Mucosa of rectum (tissue), 2 donors: ENCODE measurements around the gene ENKUR.
A peak's percentile ranks its signal among the peaks of the same experiment; 100 is the strongest.

ENCODE experiments used
- H3K27ac ChIP-seq, 2 donors: one replicate each; pipeline ENCODE4 v1.7.0; 2013; ENCODE audit warnings: inconsistent platforms in 2 of 2, low read depth in 2 of 2, low read length in 2 of 2
- H3K27me3 ChIP-seq, 2 donors: one replicate each; pipeline ENCODE4 v1.7.0; 2013; ENCODE audit warnings: low read length in 2 of 2; ENCODE audit not compliant: control insufficient read depth in 2 of 2, insufficient read depth in 2 of 2
- H3K36me3 ChIP-seq, 2 donors: one replicate each; pipeline ENCODE4 v1.7.0; 2013; ENCODE audit warnings: low read length in 2 of 2; ENCODE audit not compliant: control insufficient read depth in 2 of 2, insufficient read depth in 2 of 2
- H3K4me1 ChIP-seq, 2 donors: one replicate each; pipeline ENCODE4 v1.7.0; 2013; ENCODE audit warnings: low read length in 2 of 2, mild to moderate bottlenecking in 1 of 2; ENCODE audit not compliant: control insufficient read depth in 2 of 2, insufficient read depth in 2 of 2
- H3K4me3 ChIP-seq, 2 donors: one replicate each; pipeline ENCODE4 v1.7.0; 2013; ENCODE audit warnings: low read length in 2 of 2
- H3K9ac ChIP-seq, 2 donors: one replicate each; pipeline ENCODE4 v1.7.0; 2013; ENCODE audit warnings: low read length in 2 of 2, low read depth in 1 of 2, mild to moderate bottlenecking in 1 of 2
- H3K9me3 ChIP-seq, 2 donors: one replicate each; pipeline ENCODE4 v1.7.0; 2013; ENCODE audit warnings: low read length in 2 of 2; ENCODE audit not compliant: control insufficient read depth in 2 of 2
- donor health status: healthy.
- donor health status: Normal muscosa, but diverticular disease.

Gene ENKUR

GRCh38 chr10:25015828-25016375 is at the start of gene ENKUR:
Gene ENKUR (minus strand): TSS chr10:25016158. CDS start chr10:25015936, 222 bp downstream.
- Histone ChIP-seq H3K9ac (peak within 1 kb of the TSS; percentile 88 to 90), H3K9me3 (no peaks in the 10 kb centered on the region), H3K4me1 (peaks cover 8 to 12% of the 10 kb centered on the region in 2 donors), H3K27me3 (no peaks in the 10 kb centered on the region), H3K27ac (peak within 1 kb of the TSS; percentile 95 to 96), H3K36me3 (no peaks in the 10 kb centered on the region), H3K4me3 (peak within 1 kb of the TSS; percentile 95 to 100)

GRCh38 chr10:25064401-25064800 is 48.4 kb upstream of the ENKUR start:
- no peak overlapping the region for H3K9ac ChIP-seq
- H3K9me3 ChIP-seq: no peaks in the 10 kb centered on the region
- H3K36me3 ChIP-seq: no peaks in the 10 kb centered on the region
- no peak overlapping the region for H3K27ac ChIP-seq
- no peaks in the 10 kb centered on the region for H3K27me3 ChIP-seq
- H3K4me3 ChIP-seq: no peak overlapping the region
- H3K4me1 ChIP-seq: peaks cover 0 to 19% of the 10 kb centered on the region in 2 donors

- H3K36me3 ChIP-seq: no peaks in the 10 kb centered on the region
- H3K27ac ChIP-seq: no peak overlapping the region
- peaks cover 0 to 20% of the 10 kb centered on the region in 2 donors for H3K4me1 ChIP-seq
These were observed 47.7 kb upstream of the ENKUR start for GRCh38 chr10:25063644-25064043.

GRCh38 chr10:25063157-25063556 is 47.2 kb upstream of the ENKUR start:
- no peak overlapping the region for H3K9ac ChIP-seq
- no peaks in the 10 kb centered on the region for H3K9me3 ChIP-seq
- H3K27ac ChIP-seq: no peak overlapping the region
- no peaks in the 10 kb centered on the region for H3K36me3 ChIP-seq
- H3K4me1 ChIP-seq: peaks cover 0 to 20% of the 10 kb centered on the region in 2 donors
- no peaks in the 10 kb centered on the region for H3K27me3 ChIP-seq
- H3K4me3 ChIP-seq: no peak overlapping the region

More at GRCh38 chr10:25063644-25064043, 47.7 kb upstream of the ENKUR start:
- H3K27me3 ChIP-seq: no peaks in the 10 kb centered on the region
- no peaks in the 10 kb centered on the region for H3K9me3 ChIP-seq
- no peak overlapping the region for H3K9ac ChIP-seq
- no peak overlapping the region for H3K4me3 ChIP-seq

- Histone ChIP-seq H3K4me3 (peak overlapping the region; percentile 61 to 63), H3K4me1 (peaks cover 0 to 20% of the 10 kb centered on the region in 2 donors), H3K9ac (peak overlapping the region; percentile 36 to 62), H3K27ac (peak overlapping the region; percentile 74 to 85), H3K36me3 (no peaks in the 10 kb centered on the region), H3K27me3 (no peaks in the 10 kb centered on the region), H3K9me3 (no peaks in the 10 kb centered on the region)
These were observed 45.9 kb upstream of the ENKUR start for GRCh38 chr10:25061711-25062449.

GRCh38 chr10:25061125-25061524 is 45.2 kb upstream of the ENKUR start:
- Histone ChIP-seq H3K36me3 (no peaks in the 10 kb centered on the region), H3K4me3 (no peak overlapping the region), H3K9me3 (no peaks in the 10 kb centered on the region), H3K9ac (no peak overlapping the region), H3K4me1 (peaks cover 0 to 20% of the 10 kb centered on the region in 2 donors), H3K27me3 (no peaks in the 10 kb centered on the region), H3K27ac (peak overlapping the region; percentile 74 to 85)

GRCh38 chr10:25059990-25060389 is 44.0 kb upstream of the ENKUR start:
- Histone ChIP-seq H3K27me3 (no peaks in the 10 kb centered on the region), H3K4me3 (no peak overlapping the region), H3K4me1 (peaks cover 0 to 20% of the 10 kb centered on the region in 2 donors), H3K9ac (no peak overlapping the region), H3K27ac (peak overlapping the region; percentile 28 to 35), H3K36me3 (no peaks in the 10 kb centered on the region), H3K9me3 (no peaks in the 10 kb centered on the region)

GRCh38 chr10:25057886-25058285 is 41.9 kb upstream of the ENKUR start:
- H3K27me3 ChIP-seq: no peaks in the 10 kb centered on the region
- H3K9me3 ChIP-seq: no peaks in the 10 kb centered on the region
- peaks cover 0 to 20% of the 10 kb centered on the region in 2 donors for H3K4me1 ChIP-seq
- no peak overlapping the region for H3K4me3 ChIP-seq
- H3K36me3 ChIP-seq: no peaks in the 10 kb centered on the region
- no peak overlapping the region for H3K9ac ChIP-seq
- no peak overlapping the region for H3K27ac ChIP-seq

- Histone ChIP-seq H3K9ac (no peak overlapping the region), H3K27me3 (no peaks in the 10 kb centered on the region), H3K4me1 (peaks cover 0 to 14% of the 10 kb centered on the region in 2 donors), H3K9me3 (no peaks in the 10 kb centered on the region), H3K27ac (no peak overlapping the region), H3K4me3 (no peak overlapping the region), H3K36me3 (no peaks in the 10 kb centered on the region)
These were observed 40.8 kb upstream of the ENKUR start for GRCh38 chr10:25056726-25057125.

GRCh38 chr10:25052012-25052411 is 36.1 kb upstream of the ENKUR start:
- Histone ChIP-seq H3K9me3 (no peaks in the 10 kb centered on the region), H3K27ac (no peak overlapping the region), H3K9ac (no peak overlapping the region)

More at GRCh38 chr10:25052012-25052411, 36.1 kb upstream of the ENKUR start:
- H3K36me3 ChIP-seq: no peaks in the 10 kb centered on the region
- no peaks in the 10 kb centered on the region for H3K27me3 ChIP-seq
- no peak overlapping the region for H3K4me3 ChIP-seq
- peaks cover 0 to 17% of the 10 kb centered on the region in 2 donors for H3K4me1 ChIP-seq
